Epithelial cell of proximal tubule (primary cell): Measurements from ENCODE around the gene FBH1. TPM values are rescaled to one million over a fixed set of nuclear protein-coding genes. Genes with fewer than 3 reads are reported as not detected.

Experiments used
- DNase-seq: peaks from one replicate; pipeline ENCODE4 v3.0.0-alpha.2; 2011; ENCODE audit warnings: low read depth
- H3K4me3 ChIP-seq: 2 replicates; pipeline ENCODE4 v1.5.1; 2011; ENCODE audit warnings: low read depth, mild to moderate bottlenecking, low read length
- CTCF ChIP-seq: conservative IDR thresholded peaks from 2 replicates; pipeline ENCODE4 v1.5.1; 2012; ENCODE audit warnings: low read depth, mild to moderate bottlenecking, low read length
- total RNA-seq: library from RNA; depleted of rRNA; stranded (reverse); fragments of >200 nt; gene quantifications from 2 replicates; pipeline ENCODE4 v1.2.3, GENCODE V29; 2015

FBH1 gene
- total RNA-seq, 1 donor from 2014 or later = 48.3 TPM

- no peak for TF ChIP-seq CTCF
- DNase-seq = no peak
- H3K4me3 ChIP-seq = no peak overlapping the region
These were observed 20.5 kb downstream of the FBH1 start for GRCh38 chr10:5910323-5911100.

- no peak for TF ChIP-seq CTCF
- DNase-seq = no peak
- H3K4me3 ChIP-seq = no peak overlapping the region
These were observed 21.6 kb downstream of the FBH1 start for GRCh38 chr10:5911670-5912069.

- DNase-seq = no peak
- TF ChIP-seq CTCF = no peak
- no peak overlapping the region for H3K4me3 ChIP-seq
These were observed 23.7 kb downstream of the FBH1 start for GRCh38 chr10:5913736-5914135.

- H3K4me3 ChIP-seq = no peak overlapping the region
- no peak for TF ChIP-seq CTCF
- DNase-seq = no peak
These were observed 25.4 kb downstream of the FBH1 start for GRCh38 chr10:5915451-5915850.

- H3K4me3 ChIP-seq = no peak overlapping the region
- TF ChIP-seq CTCF = no peak
- no peak for DNase-seq
These were observed 27.3 kb downstream of the FBH1 start for GRCh38 chr10:5917305-5917704.

GRCh38 chr10:5918763-5919162 lies 28.7 kb downstream of the FBH1 start:
- no peak overlapping the region for H3K4me3 ChIP-seq
- TF ChIP-seq CTCF = no peak
- no peak for DNase-seq

GRCh38 chr10:5919568-5919967 lies 29.5 kb downstream of the FBH1 start:
- TF ChIP-seq CTCF = no peak
- no peak overlapping the region for H3K4me3 ChIP-seq
- no peak for DNase-seq
